H1 (cell line): ENCODE data around the gene CHD5. TPM values are rescaled to one million over a fixed set of nuclear protein-coding genes. Genes with fewer than 3 reads are reported as not detected.

ENCODE experiments used
- CTCF ChIA-PET: fragments of 300-600 bp; sonication (Branson Sonifier 250); formaldehyde crosslinking; loops from one replicate; lab custom pipeline; 2021; ENCODE audit not compliant: partially characterized antibody; lab: Charles Lee
- POLR2A ChIA-PET: fragments of 300-600 bp; sonication (Branson Sonifier 250); formaldehyde crosslinking; loops from one replicate; lab custom pipeline; 2021; ENCODE audit warnings: inconsistent platforms; ENCODE audit not compliant: partially characterized antibody; lab: Charles Lee
- DNase-seq, 2 experiments: peaks; one replicate each; pipeline versions ENCODE4 v3.0.0 to v3.0.0-alpha.2; 2010 to 2022; ENCODE audit warnings: low spot score in 2 of 2, low read depth in 1 of 2, mixed read lengths in 1 of 2
- FAIRE-seq: peaks from 2 replicates; lab custom pipeline; 2011; peaks lifted over from hg19 to GRCh38; lab: Jason Lieb, UNC
- H2AFZ ChIP-seq: 2 replicates; pipeline ENCODE4 v1.8.1; 2012; ENCODE audit warnings: low read length, inconsistent platforms
- H2AK5ac ChIP-seq: 2 replicates; pipeline ENCODE4 v1.6.1; 2013; ENCODE audit warnings: low read depth, low read length
- H2BK120ac ChIP-seq: replicated peaks from 2 replicates; pipeline ENCODE3; 2013; ENCODE audit warnings: low read depth, low read length, inconsistent platforms
- H2BK12ac ChIP-seq: 2 replicates; pipeline ENCODE4 v1.6.1; 2013; ENCODE audit warnings: low read depth, low read length
- H2BK15ac ChIP-seq: 2 replicates; pipeline ENCODE4 v1.6.1; 2013; ENCODE audit warnings: low read length
- H2BK20ac ChIP-seq: 2 replicates; pipeline ENCODE4 v1.6.1; 2013; ENCODE audit warnings: low read length
- H2BK5ac ChIP-seq: 2 replicates; pipeline ENCODE4 v1.6.1; 2013; ENCODE audit warnings: low read depth, low read length
- H3K14ac ChIP-seq: 2 replicates; pipeline ENCODE4 v1.6.1; 2013; ENCODE audit warnings: inconsistent platforms; ENCODE audit not compliant: insufficient read length
- H3K18ac ChIP-seq: 2 replicates; pipeline ENCODE4 v1.6.1; 2013; ENCODE audit warnings: low read length; ENCODE audit errors: extremely low read depth
- H3K23ac ChIP-seq: 2 replicates; pipeline ENCODE4 v1.6.1; 2013; ENCODE audit warnings: inconsistent platforms; ENCODE audit not compliant: insufficient read length
- H3K23me2 ChIP-seq: 2 replicates; pipeline ENCODE4 v1.6.1; 2013; ENCODE audit warnings: low read depth, low read length
- H3K27ac ChIP-seq: 2 replicates; pipeline ENCODE4 v1.6.1; 2011; ENCODE audit warnings: low read depth, low read length, inconsistent platforms
- H3K27me3 ChIP-seq, 4 experiments: replicated peaks in 1 of 4; 1 replicate in 1 of 4; 2 replicates in 3 of 4; pipeline versions ENCODE4 v1.6.1 to v1.8.1; 2011 to 2013; ENCODE audit warnings: low read length in 3 of 4, mild to moderate bottlenecking in 3 of 4, inconsistent platforms in 2 of 4, mixed read lengths in 2 of 4, moderate library complexity in 1 of 4; ENCODE audit not compliant: control insufficient read depth in 3 of 4, insufficient read depth in 3 of 4; ENCODE audit errors: extremely low read depth in 1 of 4
- H3K36me3 ChIP-seq, 4 experiments: 2 replicates each; pipeline versions ENCODE4 v1.6.1 to v1.8.1; 2011 to 2013; ENCODE audit warnings: mild to moderate bottlenecking in 4 of 4, low read length in 3 of 4, moderate library complexity in 2 of 4, control low read depth in 1 of 4, inconsistent platforms in 1 of 4; ENCODE audit not compliant: insufficient read depth in 4 of 4, control insufficient read depth in 2 of 4
- H3K4ac ChIP-seq: replicated peaks from 2 replicates; pipeline ENCODE3; 2013; ENCODE audit warnings: low read length, low read depth, mixed read lengths, inconsistent platforms; ENCODE audit not compliant: insufficient read length
- H3K4me1 ChIP-seq, 4 experiments: replicated peaks in 1 of 4; 1 replicate in 1 of 4; 2 replicates in 3 of 4; pipeline versions ENCODE4 v1.6.1 to v1.8.1; 2011 to 2013; ENCODE audit warnings: low read length in 3 of 4, inconsistent platforms in 2 of 4, mixed read lengths in 1 of 4; ENCODE audit not compliant: insufficient read depth in 4 of 4, control insufficient read depth in 3 of 4
- H3K4me2 ChIP-seq, 2 experiments: 2 replicates each; pipeline versions ENCODE4 v1.6.1 to v1.8.1; 2011 to 2013; ENCODE audit warnings: low read depth in 2 of 2, low read length in 2 of 2, control low read depth in 1 of 2, inconsistent platforms in 1 of 2, mild to moderate bottlenecking in 1 of 2; ENCODE audit not compliant: insufficient read depth in 1 of 2
- H3K4me3 ChIP-seq, 4 experiments: fragments of 200-600, 300-600 bp in 1 of 4; sonication (generic), shearing (Covaris generic), sonication (Bioruptor Twin) in 1 of 4; 2 replicates each; pipeline versions ENCODE4 v1.5.1 to v1.8.1; 2011 to 2016; ENCODE audit warnings: low read length in 4 of 4, low read depth in 3 of 4, control low read depth in 2 of 4, inconsistent platforms in 2 of 4, mild to moderate bottlenecking in 2 of 4, mixed read lengths in 1 of 4, moderate library complexity in 1 of 4; ENCODE audit not compliant: insufficient read depth in 2 of 4; ENCODE audit errors: extremely low read depth in 1 of 4
- H3K56ac ChIP-seq: replicated peaks from 2 replicates; pipeline ENCODE3; 2013; ENCODE audit warnings: low read depth, mild to moderate bottlenecking, mixed read lengths, low read length, inconsistent platforms; ENCODE audit not compliant: insufficient read length
- H3K79me1 ChIP-seq: 2 replicates; pipeline ENCODE4 v1.6.1; 2013; ENCODE audit warnings: low read depth, low read length, control low read depth
- H3K79me2 ChIP-seq, 2 experiments: 2 replicates each; pipeline versions ENCODE4 v1.6.1 to v1.8.1; 2012 to 2013; ENCODE audit warnings: low read length in 2 of 2, mild to moderate bottlenecking in 2 of 2, inconsistent platforms in 1 of 2; ENCODE audit not compliant: insufficient read depth in 2 of 2, control insufficient read depth in 1 of 2
- H3K9ac ChIP-seq, 4 experiments: replicated peaks in 1 of 4; 1 replicate in 1 of 4; 2 replicates in 3 of 4; pipeline versions ENCODE4 v1.6.1 to v1.8.1; 2011 to 2013; ENCODE audit warnings: low read depth in 3 of 4, low read length in 3 of 4, control low read depth in 2 of 4, mild to moderate bottlenecking in 2 of 4, moderate library complexity in 2 of 4, inconsistent platforms in 1 of 4; ENCODE audit errors: extremely low read depth in 1 of 4
- H3K9me3 ChIP-seq, 2 experiments: 2 replicates each; pipeline versions ENCODE4 v1.6.1 to v1.8.1; 2012 to 2013; ENCODE audit warnings: mild to moderate bottlenecking in 2 of 2, moderate library complexity in 2 of 2, control low read depth in 1 of 2, inconsistent platforms in 1 of 2, low read depth in 1 of 2, low read length in 1 of 2, mixed read lengths in 1 of 2; ENCODE audit not compliant: insufficient read depth in 2 of 2
- H4K20me1 ChIP-seq, 2 experiments: replicated peaks in 1 of 2; 2 replicates each; pipeline versions ENCODE3 to v1.8.1; 2011 to 2013; ENCODE audit warnings: inconsistent platforms in 2 of 2, low read length in 2 of 2, mild to moderate bottlenecking in 1 of 2; ENCODE audit not compliant: insufficient read depth in 2 of 2, control insufficient read depth in 1 of 2
- H4K5ac ChIP-seq: 2 replicates; pipeline ENCODE4 v1.6.1; 2013; ENCODE audit warnings: low read length, low read depth, mixed read lengths, inconsistent platforms; ENCODE audit not compliant: insufficient read length
- H4K8ac ChIP-seq: 2 replicates; pipeline ENCODE4 v1.8.0; 2013; ENCODE audit warnings: mild to moderate bottlenecking, moderate library complexity, low read length, inconsistent platforms; ENCODE audit not compliant: insufficient read depth; ENCODE audit errors: extremely low read depth
- H4K91ac ChIP-seq: replicated peaks from 2 replicates; pipeline ENCODE3; 2013; ENCODE audit warnings: low read length, mixed read lengths, inconsistent platforms; ENCODE audit not compliant: insufficient read length
- CEBPB ChIP-seq: IDR thresholded peaks from 2 replicates; pipeline ENCODE4 v1.6.1; 2012; ENCODE audit warnings: low read depth, low read length
- CHD1 ChIP-seq: IDR thresholded peaks from 2 replicates; pipeline ENCODE4 v1.6.1; 2012; ENCODE audit warnings: low read depth, low read length, improper control_type of control experiment
- EZH2 ChIP-seq: fragments of 200-600 bp; sonication (generic); IDR thresholded peaks from 2 replicates; pipeline ENCODE4 v1.7.1; 2012; ENCODE audit warnings: low read depth, mild to moderate bottlenecking, moderate library complexity, low read length, inconsistent platforms; ENCODE audit not compliant: severe bottlenecking
- FOSL1 ChIP-seq: IDR thresholded peaks from 2 replicates; pipeline ENCODE4 v1.6.1; 2011; ENCODE audit warnings: mild to moderate bottlenecking, low read depth, low read length, moderate library complexity; ENCODE audit not compliant: insufficient read depth
- GTF2F1 ChIP-seq: IDR thresholded peaks from 2 replicates; pipeline ENCODE4 v1.6.1; 2012; ENCODE audit warnings: low read depth, low read length, improper control_type of control experiment, borderline replicate concordance
- NRF1 ChIP-seq: IDR thresholded peaks from 2 replicates; pipeline ENCODE4 v1.6.1; 2011; ENCODE audit warnings: mild to moderate bottlenecking, low read depth, low read length, improper control_type of control experiment
- POLR2AphosphoS5 ChIP-seq: IDR thresholded peaks from 2 replicates; pipeline ENCODE4 v1.6.1; 2011; ENCODE audit warnings: low read depth, low read length
- RBBP5 ChIP-seq: IDR thresholded peaks from 2 replicates; pipeline ENCODE4 v1.7.1; 2012; ENCODE audit warnings: low read depth, mild to moderate bottlenecking, inconsistent platforms, low read length, moderate library complexity, borderline replicate concordance
- SIN3A ChIP-seq, 2 experiments: IDR thresholded peaks in 1 of 2; conservative IDR thresholded peaks in 1 of 2; 2 replicates each; pipeline ENCODE4 v1.6.1; 2011 to 2012; ENCODE audit warnings: low read length in 2 of 2, improper control_type of control experiment in 1 of 2, low read depth in 1 of 2, mild to moderate bottlenecking in 1 of 2
- SIRT6 ChIP-seq: IDR thresholded peaks from one replicate; pipeline ENCODE4 v1.7.1; 2012; ENCODE audit warnings: low read length, inconsistent platforms
- SP4 ChIP-seq: IDR thresholded peaks from 2 replicates; pipeline ENCODE4 v1.6.1; 2012; ENCODE audit warnings: low read length, inconsistent platforms
- SRF ChIP-seq: IDR thresholded peaks from 2 replicates; pipeline ENCODE4 v1.6.1; 2011; ENCODE audit warnings: mild to moderate bottlenecking, low read depth, low read length, moderate library complexity
- TEAD4 ChIP-seq: IDR thresholded peaks from 2 replicates; pipeline ENCODE4 v1.6.1; 2012; ENCODE audit warnings: low read depth, low read length, inconsistent platforms, mixed read lengths
- WGBS, 2 experiments: shearing (Covaris generic) in 1 of 2; methylation state at CpG; one replicate each; pipeline versions ENCODE4 v1.1.6 to v1.1.7; 2013 to 2015; ENCODE audit warnings: low lambda C conversion rate in 2 of 2, mixed read lengths in 2 of 2, inconsistent platforms in 1 of 2, low coverage in 1 of 2, missing lambda C conversion rate in 1 of 2; ENCODE audit not compliant: insufficient replicate concordance in 2 of 2, insufficient coverage in 1 of 2, insufficient read length in 1 of 2; ENCODE audit errors: extremely low coverage in 1 of 2, missing lambda C conversion rate in 1 of 2; 5-methylcytosine and 5-hydroxymethylcytosine counted together
- polyA plus RNA-seq, 7 experiments: library from polyadenylated mRNA; depleted of rRNA in 3 of 7; stranded (reverse) in 5 of 7; unstranded in 2 of 7; fragments of >200 nt in 5 of 7; fragments of 200-250 nt in 2 of 7; gene quantifications; 1 replicate in 5 of 7; 2 replicates in 1 of 7; 4 replicates in 1 of 7; pipeline versions ENCODE4 v1.2.1 to v1.2.3, GENCODE V29; 2011 to 2013; ENCODE audit warnings: missing spikeins in 2 of 7, mixed read lengths in 2 of 7
- total RNA-seq: library from RNA; stranded (reverse); fragmentation: NEBNext Ultra II Directional; extraction: Animal tissue kit (Norgen Biotek cat#: 25700); gene quantifications from 2 replicates; pipeline ENCODE4 v1.2.1, GENCODE V29; 2021
- TF ChIP-seq, protein P1 (sequence below): IDR thresholded peaks from 2 replicates; pipeline ENCODE4 v1.6.1; 2012; ENCODE audit warnings: low read length, inconsistent platforms

The CHD5 gene
- total and polyA plus RNA-seq, 2 of the 8 experiments (the other 6 are each of a cell fraction or from before 2014, with no cell fraction given), result 0.42 to 1.8 TPM

GRCh38 chr1:6085666-6086065 lies 94.5 kb downstream of the CHD5 start:
- H2BK5ac ChIP-seq, result no peak overlapping the region
- H4K8ac ChIP-seq, result no peak overlapping the region
- H2BK15ac ChIP-seq, result no peak overlapping the region
- H3K23ac ChIP-seq, result no peak overlapping the region
- no peaks in the 10 kb centered on the region for H3K27me3 ChIP-seq
- no peak overlapping the region for H2BK12ac ChIP-seq
- 90% methylated on average over 11 of the region's 13 CpGs; no CpG with 5 or more reads in 1 of the 2 experiments for WGBS, 2 experiments
- no peak overlapping the region for H3K18ac ChIP-seq
- no peak overlapping the region for H3K27ac ChIP-seq
- peaks cover 0 to 3% (median under 1%) of the 10 kb centered on the region in 4 experiments; a peak in 3 of 7 replicates for H3K4me1 ChIP-seq
- H4K91ac ChIP-seq, result no peak overlapping the region
- H3K9ac ChIP-seq, result no peak overlapping the region
- no peaks in the 10 kb centered on the region for H4K20me1 ChIP-seq
- no peaks in the 10 kb centered on the region for H3K79me1 ChIP-seq
- no peak overlapping the region for H3K56ac ChIP-seq
- ChIA-PET CTCF (interaction anchor here (0.6 to 5.9 kb wide), 12 partner anchors 9 to 80 kb away, joined by 3 to 38 read pairs (median 4); no protein-coding TSS in a partner anchor), POLR2A (no interaction called here)
- DNase-seq (no peak), FAIRE-seq (no peak)
- H3K36me3 ChIP-seq, result no peaks in the 10 kb centered on the region
- H2AFZ ChIP-seq, result no peak overlapping the region
- H3K4me3 ChIP-seq, result no peak overlapping the region
- no peak overlapping the region for H4K5ac ChIP-seq
- H3K4ac ChIP-seq, result no peak overlapping the region
- no peak overlapping the region for H2BK120ac ChIP-seq
- no peaks in the 10 kb centered on the region for H3K79me2 ChIP-seq
- no peak overlapping the region for H3K14ac ChIP-seq
- H3K9me3 ChIP-seq, result no peaks in the 10 kb centered on the region
- no peaks in the 10 kb centered on the region for H3K23me2 ChIP-seq
- H3K4me2 ChIP-seq, result no peak overlapping the region
- H2BK20ac ChIP-seq, result no peak overlapping the region
- no peak overlapping the region for H2AK5ac ChIP-seq
- TF ChIP-seq CEBPB (no peak), SP4 (no peak), GTF2F1 (no peak), FOSL1 (no peak), SIRT6 (no peak), SRF (no peak), EZH2 (no peak), POLR2AphosphoS5 (no peak), SIN3A (conservative IDR thresholded peaks at IDR 0.05 in 1 of 2, IDR thresholded peaks at IDR 0.05 in 1 of 2; ENCODE audit: low read depth in 1 of 2, low read length in 2 of 2) (no peak), TEAD4 (no peak), CHD1 (no peak), NRF1 (no peak), RBBP5 (no peak)
- TF ChIP-seq, protein P1, sequence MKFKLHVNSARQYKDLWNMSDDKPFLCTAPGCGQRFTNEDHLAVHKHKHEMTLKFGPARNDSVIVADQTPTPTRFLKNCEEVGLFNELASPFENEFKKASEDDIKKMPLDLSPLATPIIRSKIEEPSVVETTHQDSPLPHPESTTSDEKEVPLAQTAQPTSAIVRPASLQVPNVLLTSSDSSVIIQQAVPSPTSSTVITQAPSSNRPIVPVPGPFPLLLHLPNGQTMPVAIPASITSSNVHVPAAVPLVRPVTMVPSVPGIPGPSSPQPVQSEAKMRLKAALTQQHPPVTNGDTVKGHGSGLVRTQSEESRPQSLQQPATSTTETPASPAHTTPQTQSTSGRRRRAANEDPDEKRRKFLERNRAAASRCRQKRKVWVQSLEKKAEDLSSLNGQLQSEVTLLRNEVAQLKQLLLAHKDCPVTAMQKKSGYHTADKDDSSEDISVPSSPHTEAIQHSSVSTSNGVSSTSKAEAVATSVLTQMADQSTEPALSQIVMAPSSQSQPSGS, result no peak
